Measurements from ENCODE around the gene MAP3K3. TPM values are rescaled to one million over a fixed set of nuclear protein-coding genes. Genes with fewer than 3 reads are reported as not detected.
A peak's percentile ranks its signal among the peaks of the same experiment; 100 is the strongest.

The MAP3K3 gene
- total and polyA plus RNA-seq, 7 donors: 8.3 to 27.4 (median 22.1) TPM

GRCh38 chr17:63658366-63658765, 36.1 kb downstream of the MAP3K3 start:
- peaks cover 2 to 87% of the 10 kb centered on the region in 2 donors for H3K36me3 ChIP-seq (ENCODE audit: insufficient read depth in 1 of 2, low read depth in 1 of 2)
- 92 to 100% (median 94%) methylated on average over 1 of the region's 1 CpG for WGBS, 3 donors

GRCh38 chr17:63659850-63660249, 37.6 kb downstream of the MAP3K3 start:
- H3K27ac ChIP-seq: no peak overlapping the region
- no peaks in the 10 kb centered on the region for H3K4me1 ChIP-seq
- H3K36me3 ChIP-seq (ENCODE audit: insufficient read depth in 1 of 2, low read depth in 1 of 2): peaks cover 2 to 81% of the 10 kb centered on the region in 2 donors
- no peak overlapping the region for H3K4me3 ChIP-seq
- 93 to 99% (median 99%) methylated on average over 3 of the region's 3 CpGs for WGBS, 3 donors
- no peaks in the 10 kb centered on the region for H3K27me3 ChIP-seq (ENCODE audit: insufficient read depth in 3 of 3, low read length in 2 of 3)
- intact Hi-C loops (cut with DNase I): no loop called here
- no peak for ATAC-seq
- DNase-seq: no peak
- TF ChIP-seq CTCF (IDR thresholded peaks at IDR 0.05): no peak
- no peaks in the 10 kb centered on the region for H3K9me3 ChIP-seq

More at GRCh38 chr17:63658366-63658765, 36.1 kb downstream of the MAP3K3 start:
- TF ChIP-seq CTCF (IDR thresholded peaks at IDR 0.05): no peak
- H3K9me3 ChIP-seq: no peaks in the 10 kb centered on the region
- no peak for DNase-seq
- intact Hi-C loops (cut with DNase I): no loop called here
- H3K4me3 ChIP-seq: no peak overlapping the region
- H3K27me3 ChIP-seq (ENCODE audit: insufficient read depth in 3 of 3, low read length in 2 of 3): no peaks in the 10 kb centered on the region
- no peak for ATAC-seq
- H3K4me1 ChIP-seq: no peaks in the 10 kb centered on the region
- H3K27ac ChIP-seq: no peak overlapping the region

- no peak for DNase-seq
- no peak for TF ChIP-seq CTCF (IDR thresholded peaks at IDR 0.05)
- peak in 3 of 4 donors; percentile 21 to 35 (median 33) for ATAC-seq
- H3K9me3 ChIP-seq: no peaks in the 10 kb centered on the region
- no peaks in the 10 kb centered on the region for H3K4me1 ChIP-seq
- no peak overlapping the region for H3K27ac ChIP-seq
- H3K36me3 ChIP-seq (ENCODE audit: insufficient read depth in 1 of 2, low read depth in 1 of 2): peaks cover 2 to 78% of the 10 kb centered on the region in 2 donors
- WGBS, 3 donors: 62 to 70% (median 65%) methylated on average over 5 of the region's 5 CpGs
- no peak overlapping the region for H3K4me3 ChIP-seq
- intact Hi-C loops (cut with DNase I): no loop called here
- H3K27me3 ChIP-seq (ENCODE audit: insufficient read depth in 3 of 3, low read length in 2 of 3): no peaks in the 10 kb centered on the region
These were observed 43.5 kb downstream of the MAP3K3 start for GRCh38 chr17:63665527-63666214.

GRCh38 chr17:63672856-63673255, 50.6 kb downstream of the MAP3K3 start:
- WGBS, 3 donors: 81 to 97% (median 96%) methylated on average over 2 of the region's 2 CpGs
- Histone ChIP-seq H3K36me3 (ENCODE audit: insufficient read depth in 1 of 2, low read depth in 1 of 2) (peaks cover 0 to 78% of the 10 kb centered on the region in 2 donors), H3K9me3 (no peaks in the 10 kb centered on the region), H3K4me1 (peaks cover 24% of the 10 kb centered on the region), H3K27me3 (ENCODE audit: insufficient read depth in 3 of 3, low read length in 2 of 3) (no peaks in the 10 kb centered on the region), H3K4me3 (no peak overlapping the region), H3K27ac (no peak overlapping the region)
- TF ChIP-seq CTCF (IDR thresholded peaks at IDR 0.05): no peak
- no peak for ATAC-seq
- intact Hi-C loops (cut with DNase I): no loop called here
- DNase-seq: no peak

- intact Hi-C loops (cut with DNase I): no loop called here
- peak; percentile 27 to 60 (median 41) for ATAC-seq
- no peak for TF ChIP-seq CTCF (IDR thresholded peaks at IDR 0.05)
- Histone ChIP-seq H3K36me3 (ENCODE audit: insufficient read depth in 1 of 2, low read depth in 1 of 2) (peaks cover 0 to 60% of the 10 kb centered on the region in 2 donors), H3K4me3 (peak overlapping the region; percentile 22), H3K27me3 (ENCODE audit: insufficient read depth in 3 of 3, low read length in 2 of 3) (no peaks in the 10 kb centered on the region), H3K27ac (peak overlapping the region; percentile 71), H3K9me3 (no peaks in the 10 kb centered on the region), H3K4me1 (peaks cover 24% of the 10 kb centered on the region)
- 49 to 54% (median 51%) methylated on average over 4 of the region's 4 CpGs for WGBS, 3 donors
- DNase-seq: no peak
These were observed 53.0 kb downstream of the MAP3K3 start for GRCh38 chr17:63675231-63675606.
